Immature natural killer cell (primary cell): ENCODE data around the gene VPS50. TPM values are rescaled to one million over a fixed set of nuclear protein-coding genes. Genes with fewer than 3 reads are reported as not detected.

ENCODE experiments used
- DNase-seq, 3 donors: peaks; one replicate each; pipeline ENCODE4 v3.0.0; 2022; ENCODE audit warnings: mixed read lengths in 1 of 3
- H3K27ac Mint-ChIP-seq, 6 donors: one replicate each; pipeline ENCODE4 v1.8.0; 2020; ENCODE audit warnings: mixed read lengths in 6 of 6, mild to moderate bottlenecking in 5 of 6, inconsistent platforms in 4 of 6, moderate library complexity in 3 of 6
- H3K27me3 Mint-ChIP-seq, 3 donors: one replicate each; pipeline ENCODE4 v1.8.0; 2020 to 2021; ENCODE audit warnings: low read depth in 3 of 3, mild to moderate bottlenecking in 3 of 3, mixed read lengths in 3 of 3, moderate library complexity in 3 of 3, inconsistent platforms in 1 of 3
- H3K36me3 Mint-ChIP-seq, 3 donors: one replicate each; pipeline ENCODE4 v1.8.0; 2020; ENCODE audit warnings: mixed read lengths in 3 of 3, inconsistent platforms in 2 of 3, mild to moderate bottlenecking in 2 of 3
- H3K4me1 Mint-ChIP-seq, 2 donors: one replicate each; pipeline ENCODE4 v1.8.0; 2020; ENCODE audit warnings: inconsistent platforms in 2 of 2, mild to moderate bottlenecking in 2 of 2, mixed read lengths in 2 of 2, moderate library complexity in 1 of 2
- H3K4me3 Mint-ChIP-seq, 5 donors: one replicate each; pipeline ENCODE4 v1.8.0; 2020; ENCODE audit warnings: mild to moderate bottlenecking in 5 of 5, mixed read lengths in 5 of 5, inconsistent platforms in 3 of 5, moderate library complexity in 3 of 5
- H3K9me3 Mint-ChIP-seq, 6 donors: one replicate each; pipeline ENCODE4 v1.8.0; 2020; ENCODE audit warnings: mild to moderate bottlenecking in 6 of 6, mixed read lengths in 6 of 6, inconsistent platforms in 4 of 6, moderate library complexity in 3 of 6
- polyA plus RNA-seq, 3 donors: library from polyadenylated mRNA; unstranded; fragments of 300-500 nt; fragmentation: Illumina TruSeq; gene quantifications; one replicate each; pipeline ENCODE4 v1.2.3, GENCODE V29; 2021

Gene VPS50
- polyA plus RNA-seq, 3 donors from 2014 or later: 5.0 to 17.5 (median 9.0) TPM

GRCh38 chr7:93258661-93259060 lies 26.5 kb downstream of the VPS50 start:
- no peaks in the 10 kb centered on the region for H3K4me1 Mint-ChIP-seq
- DNase-seq: no peak
- no peaks in the 10 kb centered on the region for H3K9me3 Mint-ChIP-seq
- peak overlapping the region in 1 of 6 donors; percentile 58 for H3K27ac Mint-ChIP-seq
- no peaks in the 10 kb centered on the region for H3K27me3 Mint-ChIP-seq
- H3K36me3 Mint-ChIP-seq: peaks cover 3 to 9% (median 5%) of the 10 kb centered on the region in 3 donors
- H3K4me3 Mint-ChIP-seq: no peak overlapping the region

GRCh38 chr7:93262535-93262934 lies 30.4 kb downstream of the VPS50 start:
- no peak overlapping the region for H3K27ac Mint-ChIP-seq
- H3K4me1 Mint-ChIP-seq: no peaks in the 10 kb centered on the region
- no peaks in the 10 kb centered on the region for H3K9me3 Mint-ChIP-seq
- peaks cover 0 to 12% (median 3%) of the 10 kb centered on the region in 3 donors for H3K36me3 Mint-ChIP-seq
- H3K27me3 Mint-ChIP-seq: no peaks in the 10 kb centered on the region
- DNase-seq: no peak
- no peak overlapping the region for H3K4me3 Mint-ChIP-seq

GRCh38 chr7:93265220-93265619 lies 33.1 kb downstream of the VPS50 start:
- no peaks in the 10 kb centered on the region for H3K27me3 Mint-ChIP-seq
- H3K9me3 Mint-ChIP-seq: no peaks in the 10 kb centered on the region
- no peak overlapping the region for H3K27ac Mint-ChIP-seq

GRCh38 chr7:93279541-93279940 lies 47.4 kb downstream of the VPS50 start:
- no peaks in the 10 kb centered on the region for H3K27me3 Mint-ChIP-seq
- H3K36me3 Mint-ChIP-seq: peaks cover 30 to 35% (median 34%) of the 10 kb centered on the region in 3 donors
- peaks cover 5 to 14% of the 10 kb centered on the region in 2 donors for H3K4me1 Mint-ChIP-seq
- no peaks in the 10 kb centered on the region for H3K9me3 Mint-ChIP-seq
- H3K27ac Mint-ChIP-seq: peak overlapping the region in 3 of 6 donors; percentile 6 to 15 (median 12)
- H3K4me3 Mint-ChIP-seq: no peak overlapping the region
- DNase-seq: no peak

More at GRCh38 chr7:93265220-93265619, 33.1 kb downstream of the VPS50 start:
- Mint-ChIP-seq H3K4me1 (no peaks in the 10 kb centered on the region), H3K36me3 (peaks cover 1 to 15% (median 3%) of the 10 kb centered on the region in 3 donors), H3K4me3 (no peak overlapping the region)
- no peak for DNase-seq

GRCh38 chr7:93284908-93285307 lies 52.7 kb downstream of the VPS50 start:
- peaks cover 9 to 12% (median 9%) of the 10 kb centered on the region in 3 donors for H3K36me3 Mint-ChIP-seq
- no peak overlapping the region for H3K27ac Mint-ChIP-seq
- H3K4me3 Mint-ChIP-seq: no peak overlapping the region
- H3K27me3 Mint-ChIP-seq: no peaks in the 10 kb centered on the region
- no peaks in the 10 kb centered on the region for H3K9me3 Mint-ChIP-seq
- H3K4me1 Mint-ChIP-seq: peaks cover 7 to 16% of the 10 kb centered on the region in 2 donors
- no peak for DNase-seq

GRCh38 chr7:93293229-93293628 lies 61.1 kb downstream of the VPS50 start:
- peaks cover 13 to 21% (median 16%) of the 10 kb centered on the region in 3 donors for H3K36me3 Mint-ChIP-seq
- no peak overlapping the region for H3K4me3 Mint-ChIP-seq
- H3K27ac Mint-ChIP-seq: no peak overlapping the region
- no peaks in the 10 kb centered on the region for H3K27me3 Mint-ChIP-seq
- H3K9me3 Mint-ChIP-seq: no peaks in the 10 kb centered on the region
- H3K4me1 Mint-ChIP-seq: no peaks in the 10 kb centered on the region
- no peak for DNase-seq

- no peaks in the 10 kb centered on the region for H3K9me3 Mint-ChIP-seq
- H3K4me3 Mint-ChIP-seq: no peak overlapping the region
- peaks cover 10 to 31% (median 21%) of the 10 kb centered on the region in 3 donors for H3K36me3 Mint-ChIP-seq
- DNase-seq: no peak
- no peaks in the 10 kb centered on the region for H3K4me1 Mint-ChIP-seq
- H3K27me3 Mint-ChIP-seq: no peaks in the 10 kb centered on the region
- no peak overlapping the region for H3K27ac Mint-ChIP-seq
Observed at GRCh38 chr7:93298206-93298605, 66.0 kb downstream of the VPS50 start.

- no peak for DNase-seq
- Mint-ChIP-seq H3K36me3 (peaks cover 10 to 29% (median 21%) of the 10 kb centered on the region in 3 donors), H3K4me3 (no peak overlapping the region), H3K27ac (no peak overlapping the region), H3K27me3 (no peaks in the 10 kb centered on the region), H3K9me3 (no peaks in the 10 kb centered on the region), H3K4me1 (no peaks in the 10 kb centered on the region)
Observed at GRCh38 chr7:93298671-93299070, 66.5 kb downstream of the VPS50 start.

- DNase-seq: no peak
- Mint-ChIP-seq H3K27ac (peak overlapping the region in 1 of 6 donors; percentile 1), H3K4me3 (no peak overlapping the region), H3K36me3 (peaks cover 18 to 25% (median 24%) of the 10 kb centered on the region in 3 donors), H3K9me3 (no peaks in the 10 kb centered on the region), H3K4me1 (no peaks in the 10 kb centered on the region), H3K27me3 (no peaks in the 10 kb centered on the region)
Observed at GRCh38 chr7:93301736-93302135, 69.6 kb downstream of the VPS50 start.

GRCh38 chr7:93307131-93307660 lies 75.0 kb downstream of the VPS50 start:
- Mint-ChIP-seq H3K9me3 (no peaks in the 10 kb centered on the region), H3K27ac (no peak overlapping the region), H3K4me1 (no peaks in the 10 kb centered on the region), H3K4me3 (no peak overlapping the region), H3K27me3 (no peaks in the 10 kb centered on the region), H3K36me3 (peaks cover 24 to 31% (median 27%) of the 10 kb centered on the region in 3 donors)
- no peak for DNase-seq

- DNase-seq: no peak
- no peaks in the 10 kb centered on the region for H3K9me3 Mint-ChIP-seq
- H3K4me3 Mint-ChIP-seq: no peak overlapping the region
- peaks cover 27 to 36% (median 34%) of the 10 kb centered on the region in 3 donors for H3K36me3 Mint-ChIP-seq
- H3K4me1 Mint-ChIP-seq: no peaks in the 10 kb centered on the region
- no peak overlapping the region for H3K27ac Mint-ChIP-seq
- H3K27me3 Mint-ChIP-seq: no peaks in the 10 kb centered on the region
Observed at GRCh38 chr7:93307943-93308342, 75.8 kb downstream of the VPS50 start.

- Mint-ChIP-seq H3K9me3 (no peaks in the 10 kb centered on the region), H3K36me3 (peaks cover 33 to 41% (median 36%) of the 10 kb centered on the region in 3 donors), H3K27ac (peak overlapping the region in 1 of 6 donors; percentile 38), H3K4me1 (no peaks in the 10 kb centered on the region), H3K27me3 (no peaks in the 10 kb centered on the region), H3K4me3 (no peak overlapping the region)
- no peak for DNase-seq
Observed at GRCh38 chr7:93310346-93310745, 78.2 kb downstream of the VPS50 start.

GRCh38 chr7:93314449-93314848 lies 82.3 kb downstream of the VPS50 start:
- DNase-seq: no peak
- Mint-ChIP-seq H3K27me3 (no peaks in the 10 kb centered on the region), H3K36me3 (peaks cover 30 to 38% (median 31%) of the 10 kb centered on the region in 3 donors), H3K27ac (no peak overlapping the region), H3K4me1 (no peaks in the 10 kb centered on the region), H3K9me3 (no peaks in the 10 kb centered on the region), H3K4me3 (no peak overlapping the region)

GRCh38 chr7:93315896-93316295 lies 83.7 kb downstream of the VPS50 start:
- H3K9me3 Mint-ChIP-seq: no peaks in the 10 kb centered on the region
- H3K27ac Mint-ChIP-seq: no peak overlapping the region
- no peaks in the 10 kb centered on the region for H3K4me1 Mint-ChIP-seq
- no peak overlapping the region for H3K4me3 Mint-ChIP-seq
- no peaks in the 10 kb centered on the region for H3K27me3 Mint-ChIP-seq
- H3K36me3 Mint-ChIP-seq: peaks cover 25 to 32% (median 25%) of the 10 kb centered on the region in 3 donors
- DNase-seq: no peak

- peak overlapping the region in 1 of 6 donors; percentile 33 for H3K27ac Mint-ChIP-seq
- no peak overlapping the region for H3K4me3 Mint-ChIP-seq
- peaks cover 33 to 37% (median 33%) of the 10 kb centered on the region in 3 donors for H3K36me3 Mint-ChIP-seq
- H3K9me3 Mint-ChIP-seq: no peaks in the 10 kb centered on the region
- H3K4me1 Mint-ChIP-seq: no peaks in the 10 kb centered on the region
- no peaks in the 10 kb centered on the region for H3K27me3 Mint-ChIP-seq
- DNase-seq: no peak
Observed at GRCh38 chr7:93316730-93317129, 84.6 kb downstream of the VPS50 start.
